NCI-H2227 (cell line): ENCODE data around the gene SLX4IP.

Source experiments
- DNase-seq: peaks from one replicate; lab custom pipeline; 2025; ENCODE audit not compliant: unreplicated experiment; lab: John Stamatoyannopoulos, UW

Gene SLX4IP

DNA sequence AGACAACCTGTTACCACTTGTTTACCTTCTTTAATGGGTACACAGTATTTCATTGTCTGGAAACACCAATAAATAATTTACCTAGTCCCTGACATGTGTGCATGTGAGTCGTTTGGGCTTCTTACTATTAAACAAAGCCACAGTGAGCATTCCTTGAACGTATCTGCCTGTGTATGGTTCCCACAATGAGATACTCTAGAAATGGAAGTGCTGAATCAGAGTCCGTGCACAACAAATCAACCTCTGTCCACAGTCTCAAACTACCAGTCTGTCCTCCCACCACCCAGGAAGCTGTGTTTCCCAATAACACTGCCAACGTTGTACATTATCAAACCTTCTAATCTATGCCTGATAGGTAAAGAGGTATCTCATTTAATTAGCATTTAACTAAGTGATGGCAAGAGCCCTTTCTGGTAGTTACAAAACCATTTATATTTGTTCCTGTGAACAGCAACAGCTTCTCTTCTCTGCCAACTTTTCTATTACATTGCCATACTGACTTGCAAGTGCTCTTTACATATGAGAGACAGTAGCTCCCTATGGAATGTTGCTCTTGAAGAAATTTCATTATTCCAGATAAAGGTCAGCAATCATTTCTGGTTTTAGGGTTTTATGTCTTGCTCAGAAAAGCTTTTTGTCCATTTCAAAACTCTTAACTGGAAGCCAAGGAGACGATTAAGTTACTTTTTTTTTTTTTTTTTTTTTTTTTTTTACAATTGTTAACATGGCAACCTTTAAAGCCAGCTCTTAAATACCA, 223.9 kb downstream of the SLX4IP start:
- DNase-seq: no peak

DNA sequence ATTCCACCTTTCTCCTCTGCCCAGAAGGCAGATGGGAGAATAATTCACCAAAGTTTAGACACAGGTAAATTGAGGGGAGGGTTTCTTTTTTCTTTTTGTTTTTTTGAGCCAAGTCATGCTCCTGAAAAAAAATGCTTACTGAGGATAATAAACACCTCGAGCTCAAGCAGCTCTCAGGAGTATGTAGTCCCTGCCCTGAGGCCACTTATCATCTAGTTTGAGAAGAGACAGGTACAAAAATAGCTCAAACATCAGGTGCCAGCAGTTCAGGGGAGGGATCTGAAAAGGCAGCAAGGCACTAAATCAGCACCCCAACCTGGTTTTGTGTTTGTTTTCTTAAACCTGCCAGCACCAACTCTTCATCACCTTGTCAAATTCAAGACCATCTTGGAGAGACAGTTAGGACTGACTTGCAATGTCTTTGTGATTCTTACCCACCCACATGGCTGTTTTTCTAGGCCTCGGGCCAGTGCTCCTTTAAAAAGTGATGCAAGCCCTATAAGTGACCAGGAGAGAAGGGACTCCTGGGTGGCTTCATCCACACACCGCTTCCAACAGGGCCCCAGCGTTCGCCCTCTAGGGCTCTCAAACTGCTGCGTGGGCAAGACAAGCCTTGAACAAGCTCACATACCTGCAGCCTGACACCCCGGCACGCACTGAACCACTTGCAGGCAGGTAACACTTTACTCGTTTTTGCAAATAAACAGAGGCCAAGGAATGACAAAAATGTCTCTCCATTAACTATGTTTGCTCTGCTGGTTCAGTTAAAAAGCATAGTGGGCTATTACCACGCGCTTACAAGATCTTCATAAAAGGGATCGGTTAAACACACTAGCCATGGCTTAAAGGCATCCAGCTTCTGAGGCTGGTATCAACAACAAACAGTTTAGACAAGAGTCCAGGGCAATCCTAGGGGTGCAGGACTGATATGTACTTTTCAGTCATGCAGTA, 224.8 kb downstream of the SLX4IP start:
- DNase-seq: no peak

DNA sequence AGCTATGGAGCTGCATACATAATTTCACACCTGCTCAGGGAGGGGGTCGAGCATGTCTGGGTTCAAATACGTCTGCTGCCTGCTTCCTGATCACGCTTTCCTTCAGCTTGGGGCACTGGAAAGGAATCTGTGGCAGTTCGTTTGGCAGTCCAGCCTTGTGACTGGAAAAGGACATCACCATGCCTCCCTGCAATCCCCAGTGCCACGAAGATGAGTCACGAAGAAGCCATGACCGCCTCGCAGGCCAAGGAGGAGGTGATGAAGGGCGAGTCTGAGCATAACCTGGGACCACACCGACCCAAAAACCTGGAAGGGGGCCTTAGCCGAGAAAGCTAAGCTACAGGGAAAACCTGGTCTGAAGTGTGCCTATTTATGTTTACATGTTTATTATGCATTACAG, 225.6 kb downstream of the SLX4IP start:
- no peak for DNase-seq

DNA sequence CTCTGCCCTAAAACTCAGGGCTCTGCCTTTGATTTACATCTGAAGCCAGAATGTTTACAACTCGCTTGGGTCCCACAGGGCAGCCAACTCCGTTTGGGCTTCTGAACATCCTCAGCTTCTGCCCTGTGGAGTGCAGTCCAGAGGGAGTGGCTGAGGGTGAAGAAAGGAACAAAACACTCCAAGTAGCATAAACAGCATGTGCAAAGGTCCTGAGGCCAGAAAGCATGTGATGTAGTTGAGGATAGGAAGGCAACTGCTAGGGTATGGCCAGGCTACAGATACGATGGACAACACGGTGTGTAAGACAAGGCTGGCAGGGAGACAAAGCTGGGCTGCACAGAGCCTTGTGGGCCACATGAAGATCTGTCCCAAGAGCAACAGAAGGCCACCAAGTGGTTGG, 226.2 kb downstream of the SLX4IP start:
- no peak for DNase-seq

GRCh38 chr20:10662151-10662550, 227.0 kb downstream of the SLX4IP start:
- DNase-seq: no peak

DNA sequence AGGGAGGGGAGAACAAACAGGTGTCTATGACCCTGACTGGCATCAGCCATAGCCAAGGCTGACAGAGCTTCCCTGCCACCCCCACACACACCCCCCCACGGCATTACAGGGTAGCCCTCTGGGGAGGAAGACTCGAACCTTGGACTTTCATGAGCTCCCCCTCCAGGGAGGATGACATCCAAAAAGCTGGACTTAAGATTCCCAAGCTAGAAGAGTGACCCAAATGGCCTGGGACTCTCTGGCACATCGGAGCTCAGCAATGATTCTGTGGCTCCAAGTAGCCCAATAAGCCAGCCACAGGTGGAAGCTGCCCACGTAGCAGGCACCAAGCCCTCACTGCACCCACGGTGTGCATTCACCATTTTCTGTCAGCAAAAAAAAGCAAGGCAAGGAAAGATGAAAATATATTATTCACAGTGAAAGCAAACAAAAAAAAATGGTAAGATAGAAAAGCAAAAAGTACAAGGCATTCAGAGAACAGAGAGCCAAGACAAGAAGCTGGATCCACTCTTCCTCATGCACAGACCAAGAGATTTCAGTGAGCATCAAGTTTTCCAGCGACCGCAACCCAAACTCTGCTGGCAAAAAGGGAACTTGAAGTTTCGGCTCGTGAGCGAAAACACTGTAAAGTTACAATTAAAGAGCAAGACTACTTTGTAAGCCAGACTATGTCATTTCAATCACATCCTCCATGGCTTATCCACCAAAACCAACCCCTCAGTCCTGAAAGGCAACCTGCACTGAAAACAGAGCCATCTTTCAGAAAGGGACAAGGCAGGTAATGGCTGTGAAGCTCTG, 227.8 kb downstream of the SLX4IP start:
- DNase-seq: no peak

GRCh38 chr20:10663756-10664155, 228.7 kb downstream of the SLX4IP start:
- no peak for DNase-seq

DNA sequence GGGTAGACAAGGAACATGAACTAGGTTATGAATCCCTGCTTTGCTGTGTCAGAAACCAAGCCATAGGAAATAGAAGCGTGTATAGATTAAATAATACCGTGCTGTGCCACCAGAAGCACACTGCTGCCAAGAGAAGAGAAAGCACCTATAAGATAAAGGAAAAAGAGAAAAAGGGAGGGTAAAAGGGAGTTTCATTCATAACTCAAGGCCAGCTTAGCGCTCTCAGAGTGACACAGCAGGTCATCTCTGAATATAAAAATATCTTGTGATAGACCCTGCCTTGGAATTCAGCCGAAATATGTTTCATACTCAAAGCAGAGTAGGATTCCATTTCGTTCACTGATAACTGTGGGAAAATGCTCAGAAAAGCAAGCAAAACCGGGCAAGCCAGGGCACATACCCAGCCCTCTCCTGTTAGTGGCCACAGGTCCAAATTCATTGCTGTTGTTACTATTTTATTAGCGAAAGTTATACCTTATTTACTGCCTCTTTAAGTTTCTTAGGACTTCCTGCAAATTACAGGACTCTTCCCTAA, 230.0 kb downstream of the SLX4IP start:
- DNase-seq: peak; percentile 9

DNA sequence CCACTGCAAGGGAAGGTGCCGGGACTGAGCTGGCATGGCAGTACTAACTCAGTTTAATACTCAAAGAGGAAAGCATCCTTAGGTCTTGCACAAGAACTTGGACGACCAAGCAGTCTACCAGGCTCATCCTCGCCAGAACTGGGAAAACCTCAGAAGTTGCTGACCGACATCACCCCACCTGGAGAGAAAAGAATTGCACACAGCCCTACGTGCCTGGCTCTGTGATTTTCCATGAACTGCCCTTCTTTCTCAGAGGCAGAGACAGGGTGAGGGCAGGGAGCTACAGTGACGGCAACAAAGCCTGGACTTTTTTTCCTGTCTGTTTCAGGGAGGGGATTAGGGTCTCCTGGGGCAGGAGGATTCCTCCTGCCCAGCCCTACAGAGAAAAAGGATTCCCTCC, 230.7 kb downstream of the SLX4IP start:
- no peak for DNase-seq

GRCh38 chr20:10666221-10667076, 231.3 kb downstream of the SLX4IP start:
- no peak for DNase-seq

DNA sequence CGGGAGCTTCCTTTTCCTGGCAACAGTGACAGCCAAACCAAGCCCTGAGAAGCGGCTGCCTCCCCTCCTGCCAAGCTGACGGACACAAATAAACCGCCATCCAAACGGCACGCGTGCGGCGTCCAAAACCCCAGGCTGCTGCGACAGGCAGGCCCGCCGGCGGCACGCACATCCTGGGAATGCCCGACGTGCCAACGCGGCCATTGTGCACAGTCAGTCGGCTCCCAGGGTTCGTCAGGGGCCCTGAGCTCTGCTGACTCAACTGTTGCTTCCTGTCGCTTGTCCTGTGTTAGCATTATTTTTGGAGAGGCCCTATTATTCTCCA, 231.9 kb downstream of the SLX4IP start:
- DNase-seq: no peak

GRCh38 chr20:10667560-10668167, 232.6 kb downstream of the SLX4IP start:
- DNase-seq: no peak

DNA sequence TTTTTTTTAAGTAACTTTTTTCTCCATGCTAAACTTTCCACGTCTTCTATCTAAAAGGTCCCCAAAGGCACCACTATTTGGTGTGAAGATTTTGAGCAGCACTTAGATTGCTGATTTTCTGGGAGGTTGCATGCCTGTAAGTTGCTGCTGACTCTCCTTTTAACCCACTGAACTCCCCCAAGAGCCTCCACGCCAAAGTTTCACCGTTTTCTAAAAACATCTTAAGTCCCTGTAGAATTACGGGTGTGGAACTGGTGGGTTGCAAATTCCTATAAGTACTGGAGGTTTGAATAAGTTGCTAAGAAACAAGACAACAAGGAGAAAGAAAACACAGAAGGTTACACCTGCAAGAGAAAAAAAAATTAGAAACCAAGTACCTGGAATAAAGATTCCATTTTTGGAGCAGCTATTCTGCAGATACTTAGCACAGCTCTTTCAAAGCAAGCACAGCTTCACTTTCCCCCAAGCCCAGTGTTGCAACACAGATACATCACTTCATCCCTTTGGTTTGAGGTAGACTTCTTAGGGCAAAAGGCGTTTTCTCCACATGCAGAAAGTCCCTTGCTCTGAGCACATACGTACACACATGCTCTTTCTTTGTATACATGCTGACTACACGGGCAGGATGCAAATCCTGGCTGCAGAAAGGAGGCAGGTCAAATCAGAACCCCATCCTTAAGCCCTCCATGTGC, 233.7 kb downstream of the SLX4IP start:
- no peak for DNase-seq

DNA sequence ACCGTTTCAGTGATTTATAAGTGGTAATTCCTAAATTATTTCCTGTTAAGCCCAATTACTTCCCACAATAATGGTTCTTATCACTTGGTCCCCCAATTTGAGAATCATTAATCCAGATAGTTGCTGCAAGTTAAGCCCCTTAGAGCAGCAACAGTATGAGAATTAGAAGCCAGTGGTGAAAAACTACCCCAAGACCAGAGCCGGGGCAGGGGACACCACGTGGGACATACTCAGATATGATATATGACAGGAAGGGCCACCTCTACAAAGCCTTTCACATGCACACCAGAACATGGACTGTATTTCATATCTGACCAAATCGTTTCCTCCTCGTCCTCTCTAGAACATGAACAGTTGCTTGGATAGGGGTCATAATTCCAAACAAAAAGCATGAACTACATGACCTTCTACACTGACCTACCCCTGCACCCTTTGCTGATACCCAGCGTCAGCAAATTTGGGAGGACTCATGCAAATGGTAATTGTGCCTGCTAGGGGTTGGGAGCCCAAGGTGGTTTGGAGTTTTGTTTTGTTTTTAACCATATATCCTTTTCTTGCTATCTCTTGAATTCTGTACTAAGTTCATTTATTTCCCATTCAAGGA, 234.8 kb downstream of the SLX4IP start:
- no peak for DNase-seq

- no peak for DNase-seq
These were observed 235.6 kb downstream of the SLX4IP start for GRCh38 chr20:10670501-10671220.

- DNase-seq: peak; percentile 58
These were observed 236.3 kb downstream of the SLX4IP start for GRCh38 chr20:10671221-10671918.

GRCh38 chr20:10671919-10672623, 237.0 kb downstream of the SLX4IP start:
- peak; percentile 51 for DNase-seq
